ENCODE data around the gene ZNF552. TPM values are rescaled to one million over a fixed set of nuclear protein-coding genes. Genes with fewer than 3 reads are reported as not detected.

Gene ZNF552
- total and polyA plus RNA-seq, 2 of the 13 experiments (the other 11 are each of a cell fraction or from before 2014, with no cell fraction given), result 8.1 to 16.6 TPM

GRCh38 chr19:57819475-57820148 is 4.9 kb upstream of the ZNF552 start (continued):
- TF ChIP-seq ZNF574 (CRISPR knock-in tag; IDR thresholded peaks at IDR 0.05), result peak; percentile 79; the same call in 1 of the 2 replicates
- no peak for TF ChIP-seq ARNT2 (CRISPR knock-in tag; IDR thresholded peaks at IDR 0.05; ENCODE audit: low read depth)
- TF ChIP-seq ZNF224 (CRISPR knock-in tag; IDR thresholded peaks at IDR 0.05), result no peak
- TF ChIP-seq ARID5B (CRISPR knock-in tag; IDR thresholded peaks at IDR 0.05), result no peak; the same call in none of the 2 replicates
- TF ChIP-seq ZSCAN12 (CRISPR knock-in tag; IDR thresholded peaks at IDR 0.05), result no peak
- TF ChIP-seq SRSF9 (IDR thresholded peaks at IDR 0.05; ENCODE audit: borderline replicate concordance, insufficient read depth, low read depth, low read length, poor library complexity, severe bottlenecking), result no peak
- no peak for TF ChIP-seq ZNF546 (CRISPR knock-in tag; conservative IDR thresholded peaks at IDR 0.05)
- no peak for TF ChIP-seq PTBP1 (IDR thresholded peaks at IDR 0.05; ENCODE audit: low read depth, low read length, poor library complexity, severe bottlenecking)
- no peak; the same call in 1 of the 2 replicates for TF ChIP-seq SIN3B (IDR thresholded peaks at IDR 0.05; ENCODE audit: low read length)
- TF ChIP-seq JUND (CRISPR knock-in tag; IDR thresholded peaks at IDR 0.05), result no peak
- no peak for TF ChIP-seq CHD4 (IDR thresholded peaks at IDR 0.05; ENCODE audit: borderline replicate concordance, low read length)
- peak; percentile 47 for TF ChIP-seq ETV5 (CRISPR knock-in tag; IDR thresholded peaks at IDR 0.05; ENCODE audit: borderline replicate concordance)
- peak; percentile 76; the same call in 1 of the 2 replicates for TF ChIP-seq PHF20 (CRISPR knock-in tag; IDR thresholded peaks at IDR 0.05)
- TF ChIP-seq, protein P1, sequence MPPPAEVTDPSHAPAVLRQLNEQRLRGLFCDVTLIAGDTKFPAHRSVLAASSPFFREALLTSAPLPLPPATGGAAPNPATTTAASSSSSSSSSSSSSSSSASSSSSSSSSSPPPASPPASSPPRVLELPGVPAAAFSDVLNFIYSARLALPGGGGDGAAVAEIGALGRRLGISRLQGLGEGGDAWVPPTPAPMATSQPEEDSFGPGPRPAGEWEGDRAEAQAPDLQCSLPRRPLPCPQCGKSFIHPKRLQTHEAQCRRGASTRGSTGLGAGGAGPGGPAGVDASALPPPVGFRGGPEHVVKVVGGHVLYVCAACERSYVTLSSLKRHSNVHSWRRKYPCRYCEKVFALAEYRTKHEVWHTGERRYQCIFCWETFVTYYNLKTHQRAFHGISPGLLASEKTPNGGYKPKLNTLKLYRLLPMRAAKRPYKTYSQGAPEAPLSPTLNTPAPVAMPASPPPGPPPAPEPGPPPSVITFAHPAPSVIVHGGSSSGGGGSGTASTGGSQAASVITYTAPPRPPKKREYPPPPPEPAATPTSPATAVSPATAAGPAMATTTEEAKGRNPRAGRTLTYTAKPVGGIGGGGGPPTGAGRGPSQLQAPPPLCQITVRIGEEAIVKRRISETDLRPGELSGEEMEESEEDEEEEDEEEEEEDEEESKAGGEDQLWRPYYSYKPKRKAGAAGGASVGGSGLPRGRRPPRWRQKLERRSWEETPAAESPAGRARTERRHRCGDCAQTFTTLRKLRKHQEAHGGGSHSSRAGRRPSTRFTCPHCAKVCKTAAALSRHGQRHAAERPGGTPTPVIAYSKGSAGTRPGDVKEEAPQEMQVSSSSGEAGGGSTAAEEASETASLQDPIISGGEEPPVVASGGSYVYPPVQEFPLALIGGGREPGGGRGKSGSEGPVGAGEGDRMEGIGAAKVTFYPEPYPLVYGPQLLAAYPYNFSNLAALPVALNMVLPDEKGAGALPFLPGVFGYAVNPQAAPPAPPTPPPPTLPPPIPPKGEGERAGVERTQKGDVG (CRISPR knock-in tag; IDR thresholded peaks at IDR 0.05; ENCODE audit: borderline replicate concordance), result peak; percentile 49; the same call in 1 of the 2 replicates
- no peak for TF ChIP-seq ZNF44 (CRISPR knock-in tag; IDR thresholded peaks at IDR 0.05)
- TF ChIP-seq ZNF639 (CRISPR knock-in tag; conservative IDR thresholded peaks at IDR 0.05), result peak; percentile 26; the same call in 1 of the 2 replicates
- peak; percentile 95 for TF ChIP-seq GABPB1 (CRISPR knock-in tag; IDR thresholded peaks at IDR 0.05)
- TF ChIP-seq KLF15 (CRISPR knock-in tag; IDR thresholded peaks at IDR 0.05; ENCODE audit: borderline replicate concordance), result no peak
